Osteocyte (in vitro differentiated cells): ENCODE data around the gene ATP13A1. TPM values are rescaled to one million over a fixed set of nuclear protein-coding genes. Genes with fewer than 3 reads are reported as not detected.

Experiments used
- DNase-seq: peaks from one replicate; pipeline ENCODE4 v3.0.0; 2021; ENCODE audit warnings: mixed read lengths; ENCODE audit not compliant: unreplicated experiment; ENCODE audit errors: extremely low spot score
- H3K27ac Mint-ChIP-seq: one replicate; pipeline ENCODE4 v1.8.0; 2021; ENCODE audit warnings: mild to moderate bottlenecking, mixed read lengths; ENCODE audit not compliant: unreplicated experiment
- H3K27me3 Mint-ChIP-seq: one replicate; pipeline ENCODE4 v1.8.0; 2021; ENCODE audit warnings: mixed read lengths; ENCODE audit not compliant: unreplicated experiment
- H3K36me3 Mint-ChIP-seq: one replicate; pipeline ENCODE4 v1.8.0; 2021; ENCODE audit warnings: mixed read lengths; ENCODE audit not compliant: unreplicated experiment
- H3K4me1 Mint-ChIP-seq: one replicate; pipeline ENCODE4 v1.8.0; 2021; ENCODE audit warnings: mixed read lengths; ENCODE audit not compliant: unreplicated experiment
- H3K4me3 Mint-ChIP-seq: one replicate; pipeline ENCODE4 v1.8.0; 2021; ENCODE audit warnings: mild to moderate bottlenecking, moderate library complexity, mixed read lengths; ENCODE audit not compliant: unreplicated experiment
- H3K9me3 Mint-ChIP-seq: one replicate; pipeline ENCODE4 v1.8.0; 2021; ENCODE audit warnings: mixed read lengths; ENCODE audit not compliant: unreplicated experiment
- CTCF ChIP-seq: fragments of 200-600 bp; sonication (generic); IDR thresholded peaks from 2 replicates; pipeline ENCODE4 v1.5.0; 2021; ENCODE audit warnings: antibody characterized with exemption, mild to moderate bottlenecking, moderate library complexity
- total RNA-seq: library from RNA; stranded (reverse); gene quantifications from 2 replicates; pipeline ENCODE4 v1.2.1, GENCODE V29; 2021

The ATP13A1 gene
- total RNA-seq, 1 donor from 2014 or later, result 67.2 TPM

- no peaks in the 10 kb centered on the region for H3K27me3 Mint-ChIP-seq
- no peaks in the 10 kb centered on the region for H3K9me3 Mint-ChIP-seq
- peak within 1 kb of the TSS; percentile 94 for H3K4me3 Mint-ChIP-seq
- H3K36me3 Mint-ChIP-seq, result peaks cover 4% of the 10 kb centered on the region
- DNase-seq, result no peak
- H3K27ac Mint-ChIP-seq, result peak within 1 kb of the TSS; percentile 81
- H3K4me1 Mint-ChIP-seq, result peaks cover 15% of the 10 kb centered on the region
- peak; percentile 92 for TF ChIP-seq CTCF
These were observed 20.1 kb downstream of the ATP13A1 start, which contains the start of gene GMIP for GRCh38 chr19:19643158-19644053. GMIP (minus strand) TSS chr19:19643657; CDS start chr19:19643529, 128 bp downstream.

GRCh38 chr19:19642506-19643157, 20.8 kb downstream of the ATP13A1 start:
- Mint-ChIP-seq H3K4me3 (peak overlapping the region; percentile 94), H3K27me3 (no peaks in the 10 kb centered on the region), H3K9me3 (no peaks in the 10 kb centered on the region), H3K27ac (peak overlapping the region; percentile 18), H3K4me1 (peaks cover 15% of the 10 kb centered on the region), H3K36me3 (peaks cover 3% of the 10 kb centered on the region)
- no peak for TF ChIP-seq CTCF
- no peak for DNase-seq

- H3K36me3 Mint-ChIP-seq, result peaks cover 18% of the 10 kb centered on the region
- no peak overlapping the region for H3K4me3 Mint-ChIP-seq
- no peak for TF ChIP-seq CTCF
- H3K4me1 Mint-ChIP-seq, result peaks cover 8% of the 10 kb centered on the region
- H3K27ac Mint-ChIP-seq, result no peak overlapping the region
- no peak for DNase-seq
- no peaks in the 10 kb centered on the region for H3K27me3 Mint-ChIP-seq
- H3K9me3 Mint-ChIP-seq, result no peaks in the 10 kb centered on the region
These were observed 25.8 kb downstream of the ATP13A1 start for GRCh38 chr19:19637523-19638251.

GRCh38 chr19:19637186-19637522, 26.3 kb downstream of the ATP13A1 start:
- no peak for TF ChIP-seq CTCF
- no peak for DNase-seq
- no peaks in the 10 kb centered on the region for H3K27me3 Mint-ChIP-seq
- no peaks in the 10 kb centered on the region for H3K9me3 Mint-ChIP-seq
- H3K4me3 Mint-ChIP-seq, result no peak overlapping the region
- peaks cover 18% of the 10 kb centered on the region for H3K36me3 Mint-ChIP-seq
- peaks cover 3% of the 10 kb centered on the region for H3K4me1 Mint-ChIP-seq
- no peak overlapping the region for H3K27ac Mint-ChIP-seq
